GM23338 (cell line): ENCODE measurements around the gene FADD.

Experiments used
- CREB1 ChIP-seq: fragments of 250-450 bp; sonication (Bioruptor Pico); IDR thresholded peaks from 2 replicates; pipeline ENCODE4 v1.5.0; 2020; ENCODE audit warnings: low read depth, mild to moderate bottlenecking, moderate library complexity
- EZH2 ChIP-seq: fragments of 200-600 bp; sonication (generic); IDR thresholded peaks from one replicate; pipeline ENCODE4 v1.8.0; 2017; ENCODE audit warnings: antibody characterized with exemption, mild to moderate bottlenecking, low read depth; ENCODE audit not compliant: unreplicated experiment
- EZH2phosphoT487 ChIP-seq: fragments of 200-600 bp; sonication (generic); IDR thresholded peaks from one replicate; pipeline ENCODE4 v1.8.1; 2018; ENCODE audit warnings: antibody characterized with exemption; ENCODE audit not compliant: unreplicated experiment
- JUNB ChIP-seq: IDR thresholded peaks from one replicate; pipeline ENCODE4 v1.6.1; 2016; ENCODE audit warnings: antibody characterized with exemption; ENCODE audit not compliant: unreplicated experiment
- POLR2AphosphoS5 ChIP-seq: IDR thresholded peaks from 2 replicates; pipeline ENCODE4 v1.6.1; 2016; ENCODE audit warnings: antibody characterized with exemption, low read depth
- TF ChIP-seq, protein P1 (sequence below), 2 experiments: fragments of 200-600 bp in 1 of 2; sonication (generic) in 1 of 2; conservative IDR thresholded peaks; 2 replicates each; pipeline versions ENCODE4 v1.5.1 to v1.6.1; 2016 to 2017; ENCODE audit warnings: antibody characterized with exemption in 2 of 2, low read depth in 2 of 2, mild to moderate bottlenecking in 2 of 2, moderate library complexity in 1 of 2

DNA sequence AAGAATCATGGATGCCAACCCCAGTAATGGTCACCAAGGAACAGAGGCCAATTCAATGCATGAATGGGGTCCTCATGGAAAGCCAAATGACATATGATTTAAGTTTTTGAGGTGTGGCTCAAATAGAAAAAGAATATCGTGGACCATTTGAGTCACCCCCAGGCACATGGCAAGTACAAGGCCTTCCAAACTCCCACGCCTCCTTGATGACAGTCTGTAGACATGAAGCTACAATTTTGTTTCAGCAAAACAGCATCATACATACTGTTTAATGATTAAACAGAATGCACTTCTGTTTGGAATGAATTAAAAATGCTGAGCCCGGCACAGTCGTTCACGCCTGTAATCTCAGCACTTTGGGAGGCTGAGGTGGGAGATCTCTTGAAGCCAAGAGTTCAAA, 7.4 kb downstream of the FADD start:
- TF ChIP-seq, protein P1, sequence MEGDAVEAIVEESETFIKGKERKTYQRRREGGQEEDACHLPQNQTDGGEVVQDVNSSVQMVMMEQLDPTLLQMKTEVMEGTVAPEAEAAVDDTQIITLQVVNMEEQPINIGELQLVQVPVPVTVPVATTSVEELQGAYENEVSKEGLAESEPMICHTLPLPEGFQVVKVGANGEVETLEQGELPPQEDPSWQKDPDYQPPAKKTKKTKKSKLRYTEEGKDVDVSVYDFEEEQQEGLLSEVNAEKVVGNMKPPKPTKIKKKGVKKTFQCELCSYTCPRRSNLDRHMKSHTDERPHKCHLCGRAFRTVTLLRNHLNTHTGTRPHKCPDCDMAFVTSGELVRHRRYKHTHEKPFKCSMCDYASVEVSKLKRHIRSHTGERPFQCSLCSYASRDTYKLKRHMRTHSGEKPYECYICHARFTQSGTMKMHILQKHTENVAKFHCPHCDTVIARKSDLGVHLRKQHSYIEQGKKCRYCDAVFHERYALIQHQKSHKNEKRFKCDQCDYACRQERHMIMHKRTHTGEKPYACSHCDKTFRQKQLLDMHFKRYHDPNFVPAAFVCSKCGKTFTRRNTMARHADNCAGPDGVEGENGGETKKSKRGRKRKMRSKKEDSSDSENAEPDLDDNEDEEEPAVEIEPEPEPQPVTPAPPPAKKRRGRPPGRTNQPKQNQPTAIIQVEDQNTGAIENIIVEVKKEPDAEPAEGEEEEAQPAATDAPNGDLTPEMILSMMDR (conservative IDR thresholded peaks at IDR 0.05; ENCODE audit: low read depth in 2 of 2), result no peak
- TF ChIP-seq POLR2AphosphoS5 (no peak), EZH2phosphoT487 (no peak), EZH2 (no peak), CREB1 (CRISPR knock-in tag) (no peak), JUNB (no peak)
